Measurements from ENCODE around the gene RARB.

The RARB gene

DNA sequence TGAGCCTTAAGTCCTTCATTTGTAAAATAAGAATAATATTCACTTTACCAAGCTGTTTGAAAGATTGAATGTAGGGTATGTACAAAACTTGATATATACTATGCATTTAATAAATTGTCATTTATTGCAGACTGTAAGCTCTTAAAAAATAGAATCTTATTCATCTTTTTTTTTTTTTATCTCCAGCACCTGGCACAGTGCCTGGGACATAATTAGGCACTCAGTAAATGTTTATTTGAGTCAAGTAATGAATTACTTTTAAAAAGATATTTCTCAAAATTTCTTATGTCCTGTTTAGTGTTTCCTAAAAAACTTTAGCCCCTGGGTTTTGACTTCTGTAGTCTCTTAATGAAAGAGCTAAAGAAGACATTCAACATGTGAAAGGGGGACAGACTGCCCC is 164.9 kb downstream of the RARB start:
- TF ChIP-seq, protein P1, sequence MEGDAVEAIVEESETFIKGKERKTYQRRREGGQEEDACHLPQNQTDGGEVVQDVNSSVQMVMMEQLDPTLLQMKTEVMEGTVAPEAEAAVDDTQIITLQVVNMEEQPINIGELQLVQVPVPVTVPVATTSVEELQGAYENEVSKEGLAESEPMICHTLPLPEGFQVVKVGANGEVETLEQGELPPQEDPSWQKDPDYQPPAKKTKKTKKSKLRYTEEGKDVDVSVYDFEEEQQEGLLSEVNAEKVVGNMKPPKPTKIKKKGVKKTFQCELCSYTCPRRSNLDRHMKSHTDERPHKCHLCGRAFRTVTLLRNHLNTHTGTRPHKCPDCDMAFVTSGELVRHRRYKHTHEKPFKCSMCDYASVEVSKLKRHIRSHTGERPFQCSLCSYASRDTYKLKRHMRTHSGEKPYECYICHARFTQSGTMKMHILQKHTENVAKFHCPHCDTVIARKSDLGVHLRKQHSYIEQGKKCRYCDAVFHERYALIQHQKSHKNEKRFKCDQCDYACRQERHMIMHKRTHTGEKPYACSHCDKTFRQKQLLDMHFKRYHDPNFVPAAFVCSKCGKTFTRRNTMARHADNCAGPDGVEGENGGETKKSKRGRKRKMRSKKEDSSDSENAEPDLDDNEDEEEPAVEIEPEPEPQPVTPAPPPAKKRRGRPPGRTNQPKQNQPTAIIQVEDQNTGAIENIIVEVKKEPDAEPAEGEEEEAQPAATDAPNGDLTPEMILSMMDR (IDR thresholded peaks at IDR 0.05; ENCODE audit: extremely low read depth, missing control alignments) = no peak
- no peak for DNase-seq (ENCODE audit: low spot score)

DNA sequence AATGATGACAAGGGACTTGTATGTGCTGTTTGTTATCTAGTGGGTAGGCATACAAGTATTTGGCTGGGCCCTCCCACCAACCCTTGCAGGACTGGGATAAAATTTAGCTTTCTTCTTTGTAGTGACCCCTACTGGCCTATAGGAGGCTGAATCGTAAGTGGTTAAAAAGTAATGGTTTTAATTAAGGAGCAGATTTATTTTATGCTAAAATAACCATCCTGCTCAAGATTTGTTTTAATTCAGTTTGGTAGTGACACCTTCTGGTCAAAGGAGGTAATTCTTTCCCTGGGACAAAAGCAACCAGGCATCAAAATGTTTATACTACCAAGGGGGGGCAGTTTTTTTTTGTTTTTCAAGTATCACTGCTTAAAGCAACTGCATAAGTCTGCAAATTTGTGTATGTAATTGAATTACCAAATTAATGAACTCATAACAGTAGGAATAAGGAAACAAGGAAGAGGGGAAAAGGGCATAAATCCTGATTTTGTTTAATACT is 166.0 kb downstream of the RARB start:
- TF ChIP-seq, protein P1 (IDR thresholded peaks at IDR 0.05; ENCODE audit: extremely low read depth, missing control alignments) = peak; percentile 30
- DNase-seq (ENCODE audit: low spot score) = no peak

DNA sequence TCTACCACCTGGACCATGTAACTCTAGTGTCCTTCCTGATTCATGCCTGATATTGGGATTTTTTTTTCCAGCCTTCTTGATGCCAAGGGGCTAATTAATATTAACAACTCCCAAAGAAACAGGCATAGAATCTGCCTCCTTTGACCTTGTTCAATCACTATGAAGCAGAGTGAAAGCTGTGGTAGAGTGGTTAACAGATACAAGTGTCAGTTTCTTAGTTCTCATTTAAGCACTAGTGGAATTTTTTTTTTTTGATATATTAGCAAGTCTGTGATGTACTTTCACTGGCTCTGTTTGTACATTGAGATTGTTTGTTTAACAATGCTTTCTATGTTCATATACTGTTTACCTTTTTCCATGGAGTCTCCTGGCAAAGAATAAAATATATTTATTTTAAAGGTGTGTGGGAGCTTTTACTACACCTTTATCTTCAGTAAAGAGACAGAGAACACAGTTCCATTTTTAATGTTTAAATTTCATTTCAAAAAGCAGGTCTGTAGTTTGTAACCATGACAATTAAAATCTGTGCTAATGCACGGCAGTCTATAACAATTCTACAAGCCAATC is 169.6 kb downstream of the RARB start:
- DNase-seq (ENCODE audit: low spot score) = no peak
- TF ChIP-seq, protein P1 (IDR thresholded peaks at IDR 0.05; ENCODE audit: extremely low read depth, missing control alignments) = no peak

DNA sequence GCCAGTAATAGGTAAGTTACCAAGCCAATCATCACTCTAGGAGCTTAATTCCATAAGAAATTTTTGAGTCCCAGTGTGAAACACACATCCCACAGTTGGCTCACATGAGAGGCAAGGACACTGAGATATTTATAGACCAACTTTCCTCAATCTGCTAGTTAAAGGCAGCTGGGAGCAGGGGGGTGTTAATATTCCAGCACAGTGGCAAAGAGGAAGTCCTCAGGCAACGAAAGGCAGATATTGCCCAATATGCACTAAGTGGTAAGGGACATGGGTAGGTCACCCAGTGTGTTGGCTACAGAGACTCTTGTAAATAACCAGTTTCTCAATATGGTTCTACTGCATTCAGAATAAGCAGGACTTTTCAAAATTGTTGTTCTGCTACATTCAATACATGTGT is 175.6 kb downstream of the RARB start:
- TF ChIP-seq, protein P1 (IDR thresholded peaks at IDR 0.05; ENCODE audit: extremely low read depth, missing control alignments) = no peak
- no peak for DNase-seq (ENCODE audit: low spot score)

DNA sequence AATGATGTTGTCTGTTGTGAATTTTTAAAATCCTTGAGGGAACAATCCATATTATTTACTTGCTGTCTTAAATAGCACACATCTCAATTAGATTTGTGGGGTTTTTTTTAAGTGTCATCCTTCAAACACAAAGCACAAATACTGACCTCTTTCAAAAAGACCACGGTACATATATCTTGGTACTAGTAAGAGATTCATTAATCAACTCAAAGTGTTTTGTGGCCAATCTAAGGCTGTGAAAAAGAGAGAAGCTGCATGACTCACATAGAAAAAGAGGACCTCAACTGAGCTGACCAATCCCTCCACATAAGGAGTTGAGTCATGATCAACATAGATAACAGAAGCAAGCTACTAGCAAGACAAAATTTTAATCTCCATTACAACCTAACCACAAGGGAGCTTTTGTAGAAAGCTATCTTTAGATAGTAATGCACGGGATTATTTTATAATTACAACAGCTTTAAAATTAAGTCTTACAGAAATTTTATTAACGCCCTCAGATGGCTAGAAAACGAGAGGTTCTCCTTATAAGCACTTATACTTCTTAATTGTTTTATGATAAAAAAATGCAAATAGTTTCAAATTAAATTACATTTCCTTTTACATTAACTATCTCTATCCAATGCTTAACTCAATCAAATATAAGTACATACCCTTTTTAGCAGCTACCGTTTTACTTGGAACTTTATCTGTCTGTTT is 176.2 kb downstream of the RARB start:
- TF ChIP-seq, protein P1 (IDR thresholded peaks at IDR 0.05; ENCODE audit: extremely low read depth, missing control alignments) = no peak

DNA sequence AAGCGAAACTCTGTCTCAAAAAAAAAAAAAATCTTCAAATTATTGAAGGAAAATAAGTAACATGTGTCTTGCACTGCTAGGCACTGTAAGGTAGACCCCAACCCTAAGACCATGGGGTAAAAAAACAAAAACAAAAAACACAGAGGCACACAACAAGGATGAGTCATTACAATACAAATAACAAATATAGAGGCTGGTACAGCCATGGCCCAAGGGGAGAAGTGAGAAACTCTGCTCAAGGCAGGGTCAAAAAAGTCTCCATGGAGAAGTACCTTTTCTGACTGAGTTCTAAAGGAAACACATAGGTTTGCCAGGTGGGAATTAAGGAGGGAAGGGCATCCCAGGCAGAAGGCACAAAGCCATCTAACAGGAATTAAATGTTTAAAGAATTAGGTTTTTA is 182.1 kb downstream of the RARB start:
- no peak for DNase-seq (ENCODE audit: low spot score)
- TF ChIP-seq, protein P1 (IDR thresholded peaks at IDR 0.05; ENCODE audit: extremely low read depth, missing control alignments) = no peak

More for the DNA sequence above, 176.2 kb downstream of the RARB start:
- no peak for DNase-seq (ENCODE audit: low spot score)

DNA sequence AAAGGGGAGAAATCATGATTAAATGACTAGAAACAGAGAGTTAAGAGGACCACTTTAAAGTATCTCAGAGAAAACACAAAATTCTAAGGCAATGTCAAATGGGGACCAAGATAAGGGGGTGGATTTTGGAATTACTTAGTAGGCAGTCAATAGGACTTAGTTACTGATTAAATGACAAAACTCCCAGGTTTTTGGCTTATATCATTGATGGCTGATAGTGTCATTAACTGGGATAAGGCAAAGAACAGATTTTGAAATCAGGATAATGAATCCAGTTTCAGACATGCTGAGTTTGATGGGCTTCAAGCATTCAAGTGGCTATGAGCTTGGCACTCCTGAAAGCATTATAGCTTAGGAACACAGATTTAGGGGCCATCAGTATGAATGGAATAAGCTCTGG is 182.7 kb downstream of the RARB start:
- TF ChIP-seq, protein P1 (IDR thresholded peaks at IDR 0.05; ENCODE audit: extremely low read depth, missing control alignments) = no peak
- no peak for DNase-seq (ENCODE audit: low spot score)

All from GM20000 (cell line).